DMS 273 treated with DMSO at 0.1 percent for 48 hours (cell line): ENCODE data around the gene TRRAP.
"Not testable (repeated sequence)": the region's sequence is repeated elsewhere in the genome, so short reads cannot be mapped to it uniquely, and the experiment has no call there.

Experiments used
- DNase-seq: peaks from one replicate; lab custom pipeline; 2025; lab: John Stamatoyannopoulos, UW

Gene TRRAP

DNA sequence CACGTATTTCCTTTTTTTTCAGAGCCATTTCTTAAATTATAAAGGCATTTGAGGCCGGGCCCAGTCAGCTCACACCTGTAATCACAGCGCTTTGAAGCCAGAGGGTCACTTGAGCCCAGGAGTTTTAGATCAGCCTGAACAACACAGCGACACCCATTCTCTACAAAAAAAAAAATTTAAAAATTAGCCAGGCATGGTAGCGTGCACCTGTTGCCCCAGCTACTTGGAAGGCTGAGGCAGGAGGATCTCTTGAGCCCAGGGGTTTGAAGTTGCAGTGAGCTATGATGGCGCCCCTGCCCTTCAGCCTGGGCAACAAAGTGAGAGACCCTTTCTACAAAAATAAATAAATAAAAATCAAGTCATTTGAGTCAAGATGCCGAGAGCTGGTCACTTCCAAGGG, 11.6 kb upstream of the TRRAP start:
- DNase-seq: no peak

DNA sequence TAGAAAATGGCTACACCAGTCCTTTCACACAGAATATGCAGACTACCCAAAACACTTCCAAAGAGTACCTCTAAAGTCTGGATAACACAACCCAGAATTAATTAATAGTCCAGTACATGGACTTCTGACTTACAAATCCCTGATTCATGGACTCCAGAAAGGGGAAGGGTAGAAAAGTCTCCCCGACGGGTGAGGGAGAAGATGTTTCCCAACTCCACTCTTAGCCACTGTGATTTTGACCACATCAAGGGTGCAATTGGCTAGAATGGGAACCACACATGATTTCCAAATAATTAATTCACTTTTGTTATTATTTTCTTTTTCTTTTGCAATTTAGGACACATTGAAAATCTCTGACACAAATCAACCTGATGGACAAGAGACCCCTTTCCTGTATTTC, 9.9 kb upstream of the TRRAP start:
- DNase-seq: no peak

DNA sequence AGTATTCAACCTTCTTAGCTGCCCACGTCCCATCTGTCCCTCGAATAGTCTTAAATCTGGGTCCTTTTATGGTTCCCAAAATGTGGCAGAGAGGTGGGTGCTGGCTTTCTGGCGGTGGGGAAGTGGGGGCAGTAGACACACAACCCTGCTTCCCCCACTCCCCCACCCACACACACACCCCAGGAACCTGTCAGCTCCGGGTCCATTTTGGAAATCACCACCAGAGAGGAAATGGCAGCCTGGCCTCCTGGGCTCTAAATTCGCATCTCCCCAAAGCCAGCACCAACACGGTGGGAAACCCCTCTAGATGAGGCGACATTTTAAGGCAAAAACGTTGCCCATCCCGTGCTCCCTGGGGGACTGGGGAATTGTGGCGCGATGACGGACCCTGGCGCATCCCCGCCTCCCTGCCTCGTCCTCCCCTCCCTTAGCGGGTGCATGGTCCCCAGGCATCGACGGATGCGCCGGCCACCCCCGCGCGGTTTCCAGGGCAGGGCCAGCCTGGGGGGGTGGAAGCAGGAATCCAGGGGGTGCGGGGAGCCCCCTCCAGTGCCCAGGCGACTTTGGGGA, 9.2 kb upstream of the TRRAP start:
- no peak for DNase-seq

DNA sequence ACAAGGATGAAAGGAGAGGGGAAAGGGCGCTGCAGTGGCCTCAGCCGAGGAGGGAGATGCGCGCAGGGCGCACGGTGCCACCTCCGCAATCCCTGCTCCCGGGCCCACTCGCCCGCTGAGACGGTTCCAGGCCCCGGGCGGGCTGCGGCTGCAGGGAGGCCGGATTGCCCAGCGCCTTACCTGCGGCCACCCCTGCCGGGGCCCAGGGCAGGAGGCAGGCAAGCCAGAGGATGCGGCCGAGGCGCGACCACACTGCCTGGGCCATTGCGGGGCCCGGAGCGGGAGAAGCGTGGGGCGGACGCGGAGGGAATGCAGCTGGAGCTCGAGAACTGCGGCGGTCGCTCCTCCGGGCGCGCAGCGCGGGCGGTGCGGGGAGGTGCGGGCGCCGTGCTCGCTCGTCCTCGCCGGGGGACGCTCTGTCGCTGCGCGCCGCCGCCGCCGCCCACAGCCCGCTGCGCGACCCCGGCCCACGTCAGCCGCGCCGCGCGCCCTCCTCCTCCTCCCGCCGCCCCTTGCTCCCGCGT, 8.7 kb upstream of the TRRAP start, which contains the start of gene TMEM130:
TSS of gene TMEM130 (minus strand) at position 418 of the 524 bp plus-strand sequence. CDS start at position 265, 153 bp downstream.
- no peak for DNase-seq

DNA sequence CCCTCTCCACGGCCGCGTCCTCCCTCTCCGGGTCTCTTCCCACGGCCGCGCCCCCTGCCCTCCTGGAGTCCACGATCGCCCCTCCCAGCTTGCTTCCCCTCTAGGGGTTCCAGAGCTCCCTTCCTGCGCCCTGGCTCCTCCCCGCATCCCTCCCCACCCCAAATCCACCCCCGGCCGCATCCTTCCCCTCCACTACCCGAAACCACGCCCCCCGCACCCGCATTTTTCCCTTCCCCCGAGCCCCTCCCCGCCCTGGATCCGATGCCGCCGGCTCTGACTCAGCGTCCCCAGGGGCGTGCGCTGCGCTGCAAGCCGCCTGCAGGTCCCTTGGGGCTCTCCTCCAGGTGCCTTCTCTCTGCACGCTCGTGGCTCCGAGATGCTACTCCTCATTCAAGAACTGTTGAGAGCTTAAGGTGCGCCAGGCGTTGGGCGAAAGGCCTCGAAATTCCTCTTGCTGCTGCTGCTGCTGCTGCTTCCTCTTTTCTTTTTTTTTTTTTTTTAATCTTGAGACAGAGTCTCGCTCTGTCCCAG, 8.1 kb upstream of the TRRAP start:
- no peak for DNase-seq

DNA sequence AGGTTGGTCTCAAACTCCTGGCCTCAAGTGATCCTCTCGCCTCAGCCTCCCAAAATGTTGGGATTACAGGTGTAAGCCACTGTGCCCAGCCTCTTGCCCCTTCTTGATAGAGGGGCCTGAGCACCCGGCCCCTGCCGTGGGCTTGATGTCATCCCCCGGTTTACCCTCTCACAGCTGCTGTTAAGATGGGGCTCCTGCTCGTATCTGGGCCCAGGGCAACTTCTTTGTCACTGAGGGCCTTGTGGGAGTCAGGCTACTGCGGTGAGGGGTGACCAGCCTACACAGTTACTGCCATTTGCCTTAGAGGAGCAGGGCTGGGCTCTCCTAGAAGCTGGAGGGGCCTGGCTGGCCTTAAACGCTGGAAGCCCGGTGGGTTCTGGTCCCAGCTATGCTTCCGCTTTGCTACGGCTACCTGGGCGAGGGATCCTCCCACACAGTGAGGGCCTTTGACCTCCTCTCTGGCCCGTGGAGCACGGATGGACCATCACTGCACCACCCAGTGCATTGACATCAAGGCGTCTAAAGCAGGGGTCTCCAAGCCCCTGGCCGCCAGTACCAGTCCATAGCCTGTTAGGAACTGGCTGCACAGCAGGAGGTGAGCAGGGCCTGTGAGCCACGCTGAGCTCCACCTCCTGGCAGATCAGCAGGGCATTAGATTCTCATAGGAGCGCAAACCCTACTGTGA, 7.4 kb upstream of the TRRAP start:
- DNase-seq: no peak

DNA sequence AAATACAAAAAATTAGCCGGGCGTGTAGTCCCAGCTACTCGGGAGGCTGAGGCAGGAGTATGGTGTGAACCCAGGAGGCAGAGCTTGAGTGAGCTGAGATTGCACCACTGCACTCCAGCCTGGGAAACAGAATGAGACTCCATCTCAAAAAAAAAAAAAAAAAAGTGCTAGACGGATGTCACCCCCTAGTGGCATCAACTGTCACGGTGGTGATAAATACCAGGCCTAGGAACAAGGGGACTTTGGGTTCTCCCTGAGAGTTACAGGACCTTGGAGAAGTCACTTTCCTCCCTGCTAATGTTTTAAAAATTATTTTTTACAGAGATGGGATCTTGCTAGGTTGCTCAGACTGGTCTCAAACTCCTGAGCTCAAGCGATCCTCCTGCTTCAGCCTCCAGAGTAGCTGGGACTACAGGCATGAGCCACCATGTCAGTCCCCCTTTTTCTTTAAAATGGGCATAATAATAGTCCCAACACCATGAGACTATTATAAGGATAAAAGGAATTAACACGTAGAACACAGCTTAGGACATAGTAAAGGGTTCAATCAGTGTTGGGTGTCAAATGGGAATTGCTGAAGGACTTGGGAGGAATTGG, 5.9 kb upstream of the TRRAP start:
- no peak for DNase-seq

DNA sequence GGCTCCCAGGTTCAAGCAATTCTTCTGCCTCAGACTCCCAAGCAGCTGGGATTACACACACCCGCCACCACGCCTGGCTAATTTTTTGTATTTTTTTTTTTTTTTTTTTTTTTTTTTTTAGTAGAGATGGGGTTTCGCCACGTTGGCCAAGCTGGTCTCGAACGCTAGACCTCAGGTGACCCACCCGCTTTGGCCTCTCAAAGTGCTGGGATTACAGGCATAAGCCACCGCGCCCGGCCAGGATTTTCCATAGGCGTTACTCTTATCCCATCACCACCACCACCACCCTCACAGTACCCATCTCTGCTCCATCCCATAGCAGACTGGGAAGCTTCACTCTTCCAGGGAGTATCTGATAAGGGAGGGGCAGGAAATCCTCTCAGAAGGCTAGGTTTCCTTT, 4.7 kb upstream of the TRRAP start:
- DNase-seq: not testable (repeated sequence)

DNA sequence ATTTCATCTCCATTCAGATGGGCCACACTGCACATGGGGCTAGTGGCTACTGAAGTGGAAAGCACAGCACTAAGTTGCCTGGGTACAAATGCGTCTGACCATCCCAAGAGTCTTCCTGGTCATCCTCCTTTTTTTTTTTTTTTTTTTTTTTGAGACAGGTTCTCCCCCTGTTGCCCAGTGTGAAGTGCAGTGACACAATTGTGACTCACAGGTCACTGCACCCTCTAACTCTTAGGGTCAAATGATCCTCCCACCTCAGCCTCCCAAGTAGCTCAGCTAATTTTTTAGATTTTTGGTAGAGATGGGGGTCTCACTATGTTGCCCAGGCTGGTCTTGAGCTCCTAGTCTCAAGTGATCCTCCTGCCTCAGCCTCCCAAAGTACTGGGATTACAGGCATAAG, 3.4 kb upstream of the TRRAP start:
- no peak for DNase-seq

DNA sequence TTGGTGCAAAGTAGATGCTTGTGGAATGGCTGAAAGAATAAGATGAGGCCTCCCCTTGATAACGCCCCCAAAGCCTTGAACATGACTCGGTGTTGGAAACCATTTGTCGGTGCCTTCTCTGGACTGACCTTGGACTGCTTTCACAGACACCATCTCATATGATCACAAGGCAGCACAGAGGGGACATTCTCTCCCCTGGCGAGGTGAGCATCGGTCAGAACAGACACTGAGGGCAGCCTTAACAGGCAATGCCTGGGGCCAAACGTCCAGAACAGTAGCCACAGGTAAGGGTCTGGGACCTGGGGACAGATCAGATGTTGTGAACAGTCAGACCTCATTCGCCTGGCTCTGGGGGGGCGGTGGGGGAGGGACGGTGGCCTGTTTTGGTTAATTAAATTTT, 2.8 kb upstream of the TRRAP start:
- no peak for DNase-seq

GRCh38 chr7:98877146-98877545, 1.2 kb upstream of the TRRAP start:
- no peak for DNase-seq

DNA sequence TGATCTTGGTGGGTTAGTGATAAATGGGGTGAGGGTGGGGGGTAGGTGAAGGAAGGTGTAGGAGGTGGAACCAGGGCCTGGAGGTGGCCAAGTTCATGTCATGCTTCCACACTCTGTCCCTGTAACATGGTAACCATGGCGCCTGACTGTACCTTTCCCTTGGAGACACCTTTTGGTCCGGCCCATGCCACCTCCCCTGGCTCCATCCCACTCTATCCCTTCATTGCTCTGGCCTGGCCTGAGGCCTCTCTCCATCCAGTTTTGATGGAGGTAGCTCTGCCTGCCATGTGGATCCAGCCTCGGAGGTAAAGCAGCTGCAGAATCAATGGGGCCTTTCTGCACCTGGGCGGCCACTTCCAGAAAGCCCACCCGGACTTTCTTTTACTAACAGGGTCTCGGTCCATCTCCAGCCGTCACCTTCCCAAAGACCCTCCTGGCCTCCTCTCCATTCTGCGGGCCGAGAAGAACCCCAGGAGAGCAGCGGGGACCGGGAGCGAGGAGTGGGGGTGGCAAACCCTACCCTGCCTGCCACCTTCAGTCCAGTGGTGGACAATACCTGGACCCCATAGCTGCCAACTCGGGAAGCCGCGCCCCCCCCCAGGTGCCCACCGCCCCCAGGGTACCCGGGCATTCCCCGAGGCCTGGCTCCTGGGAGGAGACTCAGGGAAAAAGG, 504 bp upstream of the TRRAP start:
- DNase-seq: no peak

DNA sequence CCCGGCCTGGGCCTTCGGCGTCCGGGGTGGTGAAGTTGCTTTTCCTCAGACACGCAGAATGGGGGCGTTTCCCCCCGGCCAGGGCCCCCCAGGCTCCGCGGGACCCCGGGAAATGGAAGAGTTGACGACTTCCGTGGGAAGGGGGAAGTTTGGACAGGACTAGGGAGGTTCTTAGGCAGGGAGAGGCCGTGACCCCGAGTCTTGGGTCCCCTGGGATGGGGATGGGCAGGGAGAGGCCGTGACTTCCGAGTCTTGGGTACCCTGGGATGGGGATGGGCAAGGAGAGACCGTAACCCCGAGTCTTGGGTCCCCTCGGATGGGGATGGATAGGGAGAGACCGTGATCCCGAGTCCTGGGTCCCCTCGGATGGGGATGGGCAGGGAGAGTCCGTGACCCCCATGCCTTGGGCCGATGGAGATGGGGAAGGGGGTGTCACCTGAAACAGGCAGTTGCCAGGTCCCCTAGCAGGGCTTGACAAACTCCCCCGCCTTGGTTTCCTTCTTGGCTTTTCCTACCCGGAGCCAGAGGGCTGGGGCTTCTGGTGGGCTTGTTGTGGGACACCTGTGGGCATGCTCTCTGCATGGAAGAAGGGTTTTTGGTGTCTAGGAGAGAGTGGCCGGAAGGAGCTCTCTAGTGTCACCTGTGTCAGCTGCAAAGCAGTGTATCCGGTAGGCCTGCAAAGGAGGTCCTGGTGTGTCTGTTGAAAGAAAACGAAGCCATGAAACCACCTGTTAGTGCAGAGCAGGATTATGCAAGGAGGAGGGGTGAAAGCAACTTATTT, 1.1 kb downstream of the TRRAP start:
- no peak for DNase-seq

DNA sequence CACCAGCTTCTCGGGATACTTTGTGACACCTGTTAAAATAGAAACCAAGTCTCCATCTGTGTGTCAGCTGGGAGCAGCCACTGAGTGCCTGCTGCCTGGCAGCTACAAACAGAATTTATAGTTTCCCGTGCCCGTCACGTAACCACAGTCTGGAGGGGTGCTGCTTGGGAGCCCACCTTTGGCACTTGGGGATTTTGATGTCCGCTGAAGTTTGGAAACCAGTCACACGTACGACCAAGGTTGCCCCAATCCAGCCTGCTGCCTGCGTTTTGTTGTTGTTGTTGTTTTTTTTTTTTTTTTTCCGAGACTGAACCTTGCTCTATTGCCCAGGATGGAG, 1.6 kb downstream of the TRRAP start:
- no peak for DNase-seq

DNA sequence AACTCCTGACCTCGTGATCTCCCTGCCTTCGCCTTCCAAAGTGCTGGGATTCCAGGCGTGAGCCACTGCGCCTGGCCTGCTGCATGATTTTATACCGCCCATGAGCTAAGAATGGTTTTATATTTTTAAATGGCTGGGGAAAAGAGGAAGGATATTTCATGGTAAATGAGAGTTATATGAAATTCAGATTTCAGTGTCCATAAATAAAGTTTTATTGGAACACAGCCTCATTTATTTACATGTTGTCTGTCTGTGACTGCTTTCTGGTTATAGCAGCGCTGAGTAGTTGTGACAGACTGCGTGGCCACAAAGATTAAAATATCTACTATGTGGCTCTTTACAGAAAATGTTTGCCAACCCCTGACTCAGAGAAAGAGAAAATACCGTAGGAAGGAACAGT, 2.2 kb downstream of the TRRAP start:
- no peak for DNase-seq

- DNase-seq: no peak
Observed at GRCh38 chr7:98881561-98882315, 3.4 kb downstream of the TRRAP start.

DNA sequence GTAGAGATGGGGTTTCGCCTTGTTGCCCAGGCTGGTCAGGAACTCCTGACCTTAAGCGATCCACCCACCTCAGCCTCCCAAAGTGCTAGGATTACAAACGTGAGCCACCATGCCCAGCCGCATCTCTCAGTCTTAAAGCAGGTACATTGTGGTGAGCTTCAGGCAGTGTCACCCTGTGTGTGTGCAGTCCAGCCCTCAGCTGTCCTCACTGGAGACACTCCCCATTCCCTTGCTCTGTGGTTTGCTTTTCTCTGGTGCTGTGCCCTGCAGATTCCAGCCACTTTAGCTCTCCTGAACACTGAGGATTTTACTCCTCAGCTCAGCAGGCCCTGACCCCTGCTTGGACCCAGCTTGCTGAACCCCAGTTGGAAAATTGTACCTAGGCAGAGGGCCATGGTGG, 6.1 kb downstream of the TRRAP start:
- no peak for DNase-seq

- DNase-seq: no peak
Observed at GRCh38 chr7:98887038-98887437, 8.7 kb downstream of the TRRAP start.

DNA sequence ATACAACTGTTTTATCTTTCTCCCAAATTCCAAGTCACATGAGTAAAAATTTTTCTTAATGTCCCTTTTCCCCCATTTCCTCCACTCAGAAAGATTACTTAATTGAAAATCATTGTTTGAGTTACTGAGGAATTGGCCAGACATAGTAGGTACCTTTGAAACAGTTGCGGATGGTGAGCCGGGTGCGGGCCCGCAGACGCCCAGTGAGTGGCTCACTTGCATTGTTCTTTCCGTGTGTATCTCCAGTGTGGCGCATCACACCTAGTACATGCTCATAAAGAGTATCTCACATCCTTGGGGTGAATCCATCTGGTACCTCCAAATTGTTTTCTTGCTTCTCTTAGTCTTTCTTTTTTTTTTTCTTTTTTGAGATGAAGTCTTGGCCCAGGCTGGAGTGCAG, 14.3 kb downstream of the TRRAP start:
- no peak for DNase-seq

DNA sequence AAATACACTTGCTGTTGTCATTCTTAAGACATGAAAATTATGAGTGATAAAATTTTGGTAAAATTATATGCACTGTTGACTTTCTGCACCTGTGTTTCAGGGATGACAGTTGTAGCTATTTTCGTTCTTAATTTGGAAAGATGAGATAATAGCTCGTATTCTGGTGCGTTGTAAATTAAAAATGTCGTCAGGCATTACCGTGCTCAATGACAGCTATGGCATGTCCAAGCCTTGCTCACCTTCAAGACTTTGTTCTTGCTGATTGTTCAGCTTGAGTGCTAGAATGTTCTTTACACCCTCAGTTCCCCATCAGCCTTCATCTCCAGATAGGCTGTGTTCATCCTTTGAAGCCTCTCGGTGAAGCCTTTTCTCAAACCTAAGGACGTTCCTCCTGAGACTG, 21.5 kb downstream of the TRRAP start:
- no peak for DNase-seq

DNA sequence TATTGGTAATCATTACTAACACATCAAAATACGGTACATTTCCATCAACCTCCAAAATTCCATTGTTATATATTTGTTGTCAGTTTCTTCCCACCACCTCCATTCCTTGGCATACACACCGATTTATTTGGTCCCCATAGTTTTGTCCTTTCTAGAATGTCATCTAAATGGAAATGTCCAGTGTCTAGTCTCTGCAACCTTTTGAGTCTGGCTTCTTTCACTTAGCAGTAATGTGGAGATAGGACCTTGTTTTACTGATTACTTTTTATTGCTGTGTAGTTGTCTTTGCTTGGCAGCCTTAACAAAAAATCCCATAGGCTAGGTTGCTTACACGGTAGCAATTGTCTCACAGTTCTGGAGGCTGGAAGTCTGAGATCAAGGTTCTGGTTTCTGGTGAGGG, 22.5 kb downstream of the TRRAP start:
- DNase-seq: no peak
